Omental fat pad (tissue), 4 donors: ENCODE measurements around the gene NFATC4. TPM values are rescaled to one million over a fixed set of nuclear protein-coding genes. Genes with fewer than 3 reads are reported as not detected.

ENCODE experiments used
- ATAC-seq: fragments of 150-250 bp; one replicate; pipeline ENCODE4 v1.9.1; 2016; ENCODE audit warnings: mild to moderate bottlenecking, moderate library complexity; ENCODE audit not compliant: low FRiP score
- DNase-seq: peaks from one replicate; pipeline ENCODE4 v3.0.0-alpha.2; 2019; ENCODE audit warnings: low spot score
- total RNA-seq, 4 donors: library from RNA; depleted of rRNA; stranded (reverse); fragments of >200 nt; gene quantifications; one replicate each; pipeline ENCODE4 v1.1.0, GENCODE V29; 2016
- TF ChIP-seq, protein P1 (sequence below), 3 donors: fragments of 450-650 bp; IDR thresholded peaks; one replicate each; pipeline ENCODE4 v1.5.1; 2016 to 2017; ENCODE audit warnings: antibody characterized with exemption in 3 of 3, mild to moderate bottlenecking in 3 of 3, moderate library complexity in 2 of 3

Gene NFATC4
- total RNA-seq, 4 donors from 2014 or later = 9.2 to 53.3 (median 23.3) TPM

GRCh38 chr14:24411443-24412389 is 43.7 kb downstream of the NFATC4 start:
- no peak for DNase-seq
- peak; percentile 57 for ATAC-seq
- TF ChIP-seq, protein P1, sequence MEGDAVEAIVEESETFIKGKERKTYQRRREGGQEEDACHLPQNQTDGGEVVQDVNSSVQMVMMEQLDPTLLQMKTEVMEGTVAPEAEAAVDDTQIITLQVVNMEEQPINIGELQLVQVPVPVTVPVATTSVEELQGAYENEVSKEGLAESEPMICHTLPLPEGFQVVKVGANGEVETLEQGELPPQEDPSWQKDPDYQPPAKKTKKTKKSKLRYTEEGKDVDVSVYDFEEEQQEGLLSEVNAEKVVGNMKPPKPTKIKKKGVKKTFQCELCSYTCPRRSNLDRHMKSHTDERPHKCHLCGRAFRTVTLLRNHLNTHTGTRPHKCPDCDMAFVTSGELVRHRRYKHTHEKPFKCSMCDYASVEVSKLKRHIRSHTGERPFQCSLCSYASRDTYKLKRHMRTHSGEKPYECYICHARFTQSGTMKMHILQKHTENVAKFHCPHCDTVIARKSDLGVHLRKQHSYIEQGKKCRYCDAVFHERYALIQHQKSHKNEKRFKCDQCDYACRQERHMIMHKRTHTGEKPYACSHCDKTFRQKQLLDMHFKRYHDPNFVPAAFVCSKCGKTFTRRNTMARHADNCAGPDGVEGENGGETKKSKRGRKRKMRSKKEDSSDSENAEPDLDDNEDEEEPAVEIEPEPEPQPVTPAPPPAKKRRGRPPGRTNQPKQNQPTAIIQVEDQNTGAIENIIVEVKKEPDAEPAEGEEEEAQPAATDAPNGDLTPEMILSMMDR (IDR thresholded peaks at IDR 0.05) = peak in 1 of 3 donors; percentile 35

GRCh38 chr14:24414077-24414476 is 46.1 kb downstream of the NFATC4 start:
- DNase-seq (no peak), ATAC-seq (no peak)
- TF ChIP-seq, protein P1 (IDR thresholded peaks at IDR 0.05) = no peak

DNA sequence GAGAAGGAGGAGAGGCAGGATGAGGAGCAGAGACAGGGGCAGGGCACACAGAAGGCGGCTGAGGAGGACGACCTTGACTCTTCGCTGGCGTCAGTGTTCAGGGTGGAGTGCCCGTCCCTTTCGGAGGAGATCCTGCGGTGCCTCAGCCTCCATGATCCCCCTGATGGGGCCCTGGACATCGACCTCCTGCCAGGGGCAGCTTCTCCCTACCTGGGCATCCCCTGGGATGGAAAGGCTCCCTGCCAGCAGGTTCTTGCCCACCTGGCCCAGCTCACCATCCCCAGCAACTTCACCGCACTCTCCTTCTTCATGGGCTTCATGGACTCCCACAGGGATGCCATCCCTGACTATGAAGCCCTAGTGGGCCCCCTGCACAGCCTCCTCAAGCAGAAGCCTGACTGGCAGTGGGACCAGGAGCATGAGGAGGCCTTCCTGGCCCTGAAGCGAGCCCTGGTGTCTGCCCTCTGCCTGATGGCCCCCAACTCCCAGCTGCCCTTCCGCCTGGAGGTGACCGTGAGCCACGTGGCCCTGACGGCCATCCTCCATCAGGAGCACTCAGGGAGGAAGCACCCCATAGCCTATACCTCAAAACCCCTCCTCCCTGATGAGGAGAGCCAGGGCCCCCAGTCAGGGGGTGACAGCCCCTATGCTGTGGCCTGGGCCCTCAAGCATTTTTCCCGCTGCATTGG is 46.9 kb downstream of the NFATC4 start:
- ATAC-seq (no peak), DNase-seq (no peak)
- TF ChIP-seq, protein P1 (IDR thresholded peaks at IDR 0.05) = no peak

DNA sequence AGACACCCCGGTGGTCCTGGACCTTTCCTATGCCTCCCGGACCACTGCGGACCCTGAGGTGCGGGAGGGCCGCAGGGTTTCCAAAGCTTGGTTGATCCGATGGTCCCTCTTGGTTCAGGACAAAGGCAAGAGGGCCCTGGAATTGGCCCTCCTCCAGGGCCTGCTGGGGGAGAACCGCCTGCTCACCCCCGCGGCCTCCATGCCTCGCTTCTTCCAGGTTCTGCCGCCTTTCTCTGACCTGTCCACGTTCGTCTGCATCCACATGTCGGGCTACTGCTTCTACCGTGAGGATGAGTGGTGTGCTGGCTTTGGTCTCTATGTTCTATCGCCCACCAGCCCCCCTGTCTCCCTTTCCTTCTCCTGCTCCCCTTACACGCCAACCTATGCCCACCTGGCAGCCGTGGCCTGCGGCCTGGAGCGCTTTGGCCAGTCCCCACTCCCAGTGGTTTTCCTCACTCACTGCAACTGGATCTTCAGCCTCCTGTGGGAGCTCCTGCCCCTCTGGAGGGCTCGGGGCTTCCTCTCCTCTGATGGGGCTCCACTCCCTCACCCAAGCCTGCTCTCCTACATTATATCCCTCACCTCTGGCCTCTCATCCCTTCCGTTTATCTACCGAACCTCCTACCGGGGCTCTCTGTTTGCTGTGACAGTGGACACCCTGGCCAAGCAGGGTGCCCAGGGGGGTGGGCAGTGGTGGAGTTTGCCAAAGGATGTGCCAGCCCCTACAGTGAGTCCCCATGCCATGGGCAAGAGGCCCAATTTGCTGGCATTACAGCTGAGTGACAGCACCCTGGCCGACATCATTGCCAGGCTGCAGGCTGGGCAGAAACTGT is 47.7 kb downstream of the NFATC4 start:
- DNase-seq (no peak), ATAC-seq (no peak)
- TF ChIP-seq, protein P1 (IDR thresholded peaks at IDR 0.05) = no peak

- DNase-seq (no peak), ATAC-seq (no peak)
- TF ChIP-seq, protein P1 (IDR thresholded peaks at IDR 0.05) = no peak
Observed at GRCh38 chr14:24416254-24416931, 48.4 kb downstream of the NFATC4 start.

- TF ChIP-seq, protein P1 (IDR thresholded peaks at IDR 0.05) = no peak
- DNase-seq (no peak), ATAC-seq (no peak)
Observed at GRCh38 chr14:24416932-24417619, 49.1 kb downstream of the NFATC4 start.
